PC-9 (cell line): Measurements from ENCODE around the gene NCR3LG1.

Experiments used
- EZH2 ChIP-seq: fragments of 200-600 bp; sonication (generic); IDR thresholded peaks from 2 replicates; pipeline ENCODE4 v1.8.0; 2017; ENCODE audit warnings: antibody characterized with exemption, low read depth
- TF ChIP-seq, protein P1 (sequence below): fragments of 200-600 bp; sonication (generic); conservative IDR thresholded peaks from 2 replicates; pipeline ENCODE4 v1.6.1; 2017; ENCODE audit warnings: mixed run types, antibody characterized with exemption, mild to moderate bottlenecking, moderate library complexity

DNA sequence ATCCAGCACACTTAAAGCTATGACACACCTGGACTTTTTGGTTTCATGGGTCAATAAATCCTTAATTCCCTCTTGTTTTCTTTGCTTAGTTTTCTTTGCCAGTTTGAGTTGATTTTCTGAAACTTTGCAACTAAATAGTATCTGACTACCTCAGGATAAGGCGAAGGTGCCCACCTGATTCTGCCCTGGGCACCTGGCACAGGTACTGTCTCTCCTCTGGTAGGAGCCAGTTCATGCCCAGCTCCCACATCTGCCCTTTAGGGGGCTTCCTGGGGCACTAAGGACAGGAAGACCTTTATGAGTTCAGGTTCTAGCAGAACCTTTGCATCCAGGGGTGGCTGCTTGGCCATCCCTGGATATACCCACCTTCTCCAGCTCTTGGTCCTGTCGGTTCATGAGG is 56.4 kb downstream of the NCR3LG1 start:
- TF ChIP-seq, protein P1, sequence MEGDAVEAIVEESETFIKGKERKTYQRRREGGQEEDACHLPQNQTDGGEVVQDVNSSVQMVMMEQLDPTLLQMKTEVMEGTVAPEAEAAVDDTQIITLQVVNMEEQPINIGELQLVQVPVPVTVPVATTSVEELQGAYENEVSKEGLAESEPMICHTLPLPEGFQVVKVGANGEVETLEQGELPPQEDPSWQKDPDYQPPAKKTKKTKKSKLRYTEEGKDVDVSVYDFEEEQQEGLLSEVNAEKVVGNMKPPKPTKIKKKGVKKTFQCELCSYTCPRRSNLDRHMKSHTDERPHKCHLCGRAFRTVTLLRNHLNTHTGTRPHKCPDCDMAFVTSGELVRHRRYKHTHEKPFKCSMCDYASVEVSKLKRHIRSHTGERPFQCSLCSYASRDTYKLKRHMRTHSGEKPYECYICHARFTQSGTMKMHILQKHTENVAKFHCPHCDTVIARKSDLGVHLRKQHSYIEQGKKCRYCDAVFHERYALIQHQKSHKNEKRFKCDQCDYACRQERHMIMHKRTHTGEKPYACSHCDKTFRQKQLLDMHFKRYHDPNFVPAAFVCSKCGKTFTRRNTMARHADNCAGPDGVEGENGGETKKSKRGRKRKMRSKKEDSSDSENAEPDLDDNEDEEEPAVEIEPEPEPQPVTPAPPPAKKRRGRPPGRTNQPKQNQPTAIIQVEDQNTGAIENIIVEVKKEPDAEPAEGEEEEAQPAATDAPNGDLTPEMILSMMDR: no peak
- no peak for TF ChIP-seq EZH2
